A204.1 (cell line): ENCODE data around the gene TMEM266.

Experiments
- FAIRE-seq: peaks from 2 replicates; lab custom pipeline; 2012; peaks lifted over from hg19 to GRCh38; lab: Jason Lieb, UNC

The TMEM266 gene

DNA sequence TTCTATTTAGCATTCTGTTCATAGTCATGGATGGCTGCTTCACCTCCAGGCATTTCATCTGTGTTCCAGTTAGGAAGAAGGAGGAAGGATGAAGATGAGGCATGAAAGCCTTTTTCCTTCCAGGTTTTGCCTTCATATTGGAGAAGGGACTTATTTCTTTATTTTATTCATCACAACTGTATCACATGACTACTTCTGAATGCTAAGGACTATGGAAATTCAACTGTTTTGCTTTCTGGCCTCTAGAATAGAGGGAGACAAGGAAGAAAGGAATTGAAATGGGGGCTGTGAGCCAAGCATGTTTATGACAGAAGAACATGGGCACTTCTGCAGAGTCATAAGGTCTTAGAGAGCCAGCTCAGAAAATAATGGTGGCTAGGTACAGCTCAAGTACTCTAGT lies 10.4 kb downstream of the TMEM266 start:
- FAIRE-seq, result no peak

DNA sequence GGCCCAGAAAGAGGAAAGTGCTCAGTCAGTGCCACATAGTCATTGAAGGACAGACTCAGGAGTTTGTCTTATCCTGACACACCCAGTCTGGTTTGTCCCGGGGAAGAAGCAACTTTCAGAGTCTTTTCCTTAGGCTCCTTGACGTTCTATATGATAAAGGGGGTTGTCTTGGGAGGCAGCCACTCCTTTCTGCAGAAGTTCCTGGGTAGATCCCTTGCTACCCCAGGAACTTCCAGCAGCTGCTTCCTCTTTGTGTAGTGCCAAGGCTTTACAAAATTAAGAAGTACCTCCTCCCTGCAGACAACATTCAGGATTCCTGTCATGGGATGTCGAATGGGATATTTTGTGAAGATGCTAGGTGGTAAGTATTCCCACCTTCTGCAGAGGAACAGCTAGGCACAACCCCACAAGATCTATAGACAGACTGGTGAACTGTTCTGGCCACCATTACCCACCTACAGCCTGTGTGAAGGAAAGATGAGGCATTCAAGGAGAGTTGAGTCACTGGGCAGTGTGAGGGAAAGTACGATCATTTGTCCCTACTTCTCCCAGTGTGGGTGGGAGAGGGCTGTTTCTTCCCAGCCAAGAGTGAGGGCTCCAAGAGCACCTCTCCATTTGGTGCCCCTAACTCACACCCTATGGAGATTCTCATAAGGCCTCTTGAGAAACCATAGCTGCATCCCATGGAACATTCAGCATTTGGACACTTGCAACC lies 11.3 kb downstream of the TMEM266 start:
- FAIRE-seq, result no peak

DNA sequence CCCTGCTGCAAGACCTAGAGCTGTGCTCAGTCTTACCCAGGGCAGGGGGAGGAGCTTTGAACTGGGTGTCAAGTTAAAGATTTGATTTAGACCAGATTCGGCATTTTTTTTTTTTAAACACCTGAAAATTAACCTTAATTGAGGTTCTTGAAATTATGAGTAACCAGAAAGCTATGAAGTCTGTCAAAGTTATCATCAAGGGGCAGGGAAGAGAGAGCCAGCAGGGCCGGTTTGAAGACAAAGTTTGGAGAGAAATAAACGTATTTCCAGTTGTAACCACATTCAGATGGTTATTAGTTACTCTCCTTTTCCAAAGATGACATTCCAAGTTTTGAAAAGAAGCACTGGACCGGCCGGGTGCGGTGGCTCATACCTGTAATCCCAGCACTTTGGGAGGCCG lies 12.0 kb downstream of the TMEM266 start:
- no peak for FAIRE-seq

DNA sequence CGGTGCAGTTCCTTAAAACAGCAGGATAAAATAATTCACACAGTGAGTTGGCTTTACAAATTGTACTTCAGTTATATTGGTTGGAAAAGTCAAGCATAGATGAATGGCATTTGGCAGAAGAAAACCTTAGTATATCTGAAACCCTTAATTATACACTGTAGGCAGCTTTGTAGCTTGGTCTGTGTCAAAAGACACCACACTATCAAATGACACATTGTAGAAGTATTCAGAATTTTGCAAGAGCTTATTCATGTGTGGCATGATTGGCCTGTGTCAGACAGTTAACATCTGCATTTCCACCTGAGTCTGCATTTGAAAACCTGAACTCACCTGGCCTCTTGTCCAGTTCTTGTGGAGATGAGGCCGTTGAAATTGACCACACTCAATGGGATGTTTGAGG lies 13.8 kb downstream of the TMEM266 start:
- FAIRE-seq, result no peak

DNA sequence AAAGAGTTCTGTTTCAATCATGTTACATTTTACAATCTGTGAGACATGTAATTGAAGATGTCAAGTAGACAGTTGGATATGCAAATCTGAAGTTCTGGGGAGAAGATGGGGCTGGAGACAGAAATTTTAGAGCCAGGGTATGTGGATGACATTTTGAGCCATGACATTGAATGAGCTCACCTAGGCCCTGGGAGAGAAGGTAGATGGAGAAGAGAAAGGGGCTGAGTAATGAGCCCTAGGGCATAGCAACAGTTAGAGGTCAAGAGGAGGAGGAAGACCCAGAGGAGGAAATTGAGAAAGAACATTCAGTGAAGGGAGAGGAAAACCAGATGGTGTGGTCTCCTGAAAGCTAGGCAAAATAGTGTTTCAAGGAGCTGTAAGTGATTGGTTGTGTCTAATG lies 15.3 kb downstream of the TMEM266 start:
- FAIRE-seq, result no peak

DNA sequence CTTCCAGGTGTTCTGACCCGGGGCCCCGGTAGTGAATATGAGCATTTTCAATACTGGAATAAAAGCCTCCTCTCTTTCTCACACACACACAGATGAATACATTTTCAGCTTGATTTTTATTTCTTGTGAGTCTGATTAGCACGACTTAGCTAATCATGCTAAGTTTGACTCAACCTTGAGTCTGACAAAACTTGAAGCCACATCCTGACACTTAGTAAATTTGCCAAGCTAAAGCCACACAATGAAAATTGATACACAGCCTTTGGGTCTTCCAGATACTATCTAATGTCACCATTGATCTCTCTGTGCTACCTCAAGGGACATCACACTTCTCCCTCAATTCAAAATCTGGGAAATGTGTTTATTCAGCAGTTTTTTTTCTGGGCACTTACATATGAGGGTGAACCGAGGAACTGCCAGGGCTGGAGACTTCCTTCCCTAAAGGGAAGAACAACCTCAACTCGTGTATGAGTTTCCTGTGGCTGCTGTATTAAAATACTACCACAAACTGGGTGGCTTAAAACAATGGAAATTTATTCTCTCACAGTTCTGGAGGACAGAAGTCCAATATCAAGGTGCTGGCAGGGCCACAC lies 18.6 kb downstream of the TMEM266 start:
- FAIRE-seq, result no peak

DNA sequence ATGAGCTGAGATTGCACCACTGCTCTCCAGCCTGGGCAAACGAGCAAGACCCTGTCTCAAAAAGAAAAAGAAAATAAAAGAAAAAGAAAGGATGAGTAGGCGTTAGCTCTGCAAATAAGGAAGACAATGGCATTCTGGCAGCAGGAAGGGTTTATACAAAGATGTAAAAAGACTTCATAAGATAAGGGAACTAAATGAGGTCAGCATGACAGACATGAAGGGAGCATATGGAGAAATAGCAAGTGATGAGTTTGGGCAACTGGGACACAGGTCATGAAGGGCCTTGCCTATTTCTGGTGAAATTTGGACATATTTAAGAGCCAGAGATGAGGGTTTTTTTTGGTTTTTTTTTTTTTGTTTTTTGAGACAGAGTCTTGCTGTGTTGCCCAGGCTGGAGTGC lies 24.5 kb downstream of the TMEM266 start:
- no peak for FAIRE-seq

DNA sequence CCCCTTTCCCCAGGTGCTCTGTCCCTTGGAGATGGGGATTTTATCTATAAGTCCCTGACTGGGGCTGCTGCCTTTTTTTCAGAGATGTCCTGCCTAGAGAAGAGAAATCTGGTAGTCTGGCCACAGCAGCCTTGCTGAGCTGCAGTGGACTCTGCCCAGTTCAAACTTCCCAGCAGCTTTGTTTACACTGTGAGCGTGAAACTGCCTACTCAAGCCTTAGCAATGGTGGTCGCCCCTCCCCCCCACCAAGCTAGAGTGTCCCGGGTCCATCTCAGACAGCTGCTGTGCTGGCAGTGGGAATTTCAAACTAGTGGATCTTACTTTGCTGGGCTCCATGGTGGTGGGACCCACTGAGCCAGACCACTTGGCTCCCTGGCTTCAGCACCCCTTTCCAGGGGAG lies 38.9 kb downstream of the TMEM266 start:
- no peak for FAIRE-seq

DNA sequence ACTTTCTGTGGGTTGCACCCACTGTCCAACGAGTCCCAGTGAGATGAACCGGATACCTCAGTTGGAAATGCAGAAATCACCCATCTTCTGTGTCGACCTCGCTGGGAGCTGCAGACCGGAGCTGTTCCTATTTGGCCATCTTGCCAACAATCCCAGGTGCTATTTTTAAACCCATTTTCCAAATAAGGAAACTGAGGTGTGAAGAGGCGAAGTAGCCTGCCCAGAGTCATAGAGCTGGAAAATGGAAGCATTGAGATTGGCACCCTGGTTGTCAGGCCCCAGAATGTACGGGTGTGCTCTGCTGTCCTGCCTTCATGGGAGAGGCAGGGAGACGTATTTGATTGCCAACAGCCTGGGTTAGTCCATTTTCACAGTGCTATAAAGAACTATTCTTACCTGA lies 39.6 kb downstream of the TMEM266 start:
- no peak for FAIRE-seq

DNA sequence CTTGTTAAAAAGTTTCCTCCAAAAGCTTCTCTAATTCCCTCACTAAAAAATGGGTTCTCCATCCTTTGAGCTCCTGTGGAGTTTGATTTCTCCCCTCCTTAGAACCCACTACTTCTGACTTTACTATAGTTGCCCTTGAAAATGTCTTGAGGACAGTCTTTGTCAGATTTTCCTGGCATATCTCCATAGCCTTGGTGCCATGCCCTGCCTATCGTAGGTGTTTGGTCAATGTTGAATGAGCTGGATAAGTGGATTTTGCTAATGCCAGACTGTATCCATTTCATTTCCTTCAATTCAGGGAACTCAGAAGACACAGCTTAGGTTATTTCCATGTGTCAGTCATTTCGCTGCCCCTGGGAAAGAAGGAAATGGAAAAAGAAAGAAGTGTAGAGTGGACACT lies 40.6 kb downstream of the TMEM266 start:
- no peak for FAIRE-seq

DNA sequence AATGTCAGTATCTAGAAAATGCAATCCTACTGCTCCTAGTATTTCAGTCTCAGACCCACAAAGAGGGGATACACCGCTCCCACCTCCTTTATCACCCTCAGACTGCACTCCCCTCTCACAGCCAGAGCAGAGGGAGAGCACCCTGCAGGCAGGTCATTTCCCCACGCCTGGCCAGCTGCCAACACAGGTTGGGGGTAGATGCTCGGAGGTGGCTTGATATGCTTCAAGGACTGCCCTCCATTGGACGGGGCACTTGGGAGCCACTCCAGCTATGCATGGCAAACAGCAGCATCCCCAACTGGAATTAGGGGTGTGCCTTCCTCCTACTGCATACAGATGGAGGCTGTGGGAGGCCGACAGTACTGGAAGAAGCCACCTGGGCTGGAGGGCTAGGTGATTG lies 41.9 kb downstream of the TMEM266 start:
- no peak for FAIRE-seq

DNA sequence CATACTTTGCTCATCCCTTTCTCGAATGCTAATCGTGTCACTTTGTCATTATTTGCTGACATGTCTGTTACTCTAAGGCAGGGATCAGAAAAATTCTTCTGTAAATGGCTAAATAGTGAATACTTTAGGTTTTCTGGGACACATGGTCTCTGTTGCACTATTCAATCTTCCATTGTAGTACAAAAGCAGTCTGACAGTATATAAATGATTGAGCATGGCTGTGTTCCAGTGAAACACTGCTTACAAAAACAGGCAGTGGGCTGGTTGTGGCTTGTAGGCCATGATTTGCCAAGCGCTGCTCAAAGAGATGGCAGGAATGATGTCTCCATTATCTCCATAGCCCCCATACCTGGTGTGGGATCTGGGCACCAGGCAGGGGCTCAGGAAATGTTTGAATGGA lies 45.6 kb downstream of the TMEM266 start:
- FAIRE-seq, result no peak

DNA sequence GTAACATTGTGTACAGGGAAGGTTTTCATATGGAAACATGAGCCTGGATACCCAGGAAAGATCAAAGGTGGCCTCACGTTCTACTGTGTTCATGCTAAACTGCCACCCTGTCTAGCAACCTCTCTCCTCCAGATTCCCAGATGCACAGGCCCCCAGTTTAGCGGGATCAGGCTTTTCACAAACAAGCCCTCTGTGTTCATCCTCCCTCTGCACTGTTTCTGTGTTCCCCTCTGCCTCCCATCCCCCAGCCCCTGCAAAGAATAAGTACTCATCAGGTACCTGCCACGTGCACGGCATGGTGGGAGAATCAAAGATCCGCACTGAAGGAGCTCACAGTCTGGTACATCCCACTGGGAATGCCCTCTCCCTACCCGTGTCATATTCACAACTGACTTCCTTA lies 46.1 kb downstream of the TMEM266 start:
- FAIRE-seq, result no peak

DNA sequence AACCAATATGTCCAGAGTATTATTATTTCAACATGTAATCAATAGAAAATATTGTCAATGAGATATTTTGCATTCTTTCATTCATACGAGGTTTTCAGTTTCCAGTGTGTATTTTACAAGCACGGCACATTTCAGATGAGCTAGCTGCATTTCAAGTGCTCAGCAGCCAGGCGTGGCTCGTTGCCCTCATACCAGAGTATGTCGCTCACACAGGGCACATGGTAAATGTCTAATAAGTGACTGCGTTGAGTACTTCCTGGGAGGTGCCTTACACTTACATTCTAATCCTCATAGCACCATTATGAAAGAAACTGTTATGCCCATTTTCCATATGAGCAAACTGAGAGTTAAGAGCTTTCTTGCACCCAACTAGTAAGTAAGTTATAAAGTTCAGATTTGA lies 47.4 kb downstream of the TMEM266 start:
- FAIRE-seq, result no peak

DNA sequence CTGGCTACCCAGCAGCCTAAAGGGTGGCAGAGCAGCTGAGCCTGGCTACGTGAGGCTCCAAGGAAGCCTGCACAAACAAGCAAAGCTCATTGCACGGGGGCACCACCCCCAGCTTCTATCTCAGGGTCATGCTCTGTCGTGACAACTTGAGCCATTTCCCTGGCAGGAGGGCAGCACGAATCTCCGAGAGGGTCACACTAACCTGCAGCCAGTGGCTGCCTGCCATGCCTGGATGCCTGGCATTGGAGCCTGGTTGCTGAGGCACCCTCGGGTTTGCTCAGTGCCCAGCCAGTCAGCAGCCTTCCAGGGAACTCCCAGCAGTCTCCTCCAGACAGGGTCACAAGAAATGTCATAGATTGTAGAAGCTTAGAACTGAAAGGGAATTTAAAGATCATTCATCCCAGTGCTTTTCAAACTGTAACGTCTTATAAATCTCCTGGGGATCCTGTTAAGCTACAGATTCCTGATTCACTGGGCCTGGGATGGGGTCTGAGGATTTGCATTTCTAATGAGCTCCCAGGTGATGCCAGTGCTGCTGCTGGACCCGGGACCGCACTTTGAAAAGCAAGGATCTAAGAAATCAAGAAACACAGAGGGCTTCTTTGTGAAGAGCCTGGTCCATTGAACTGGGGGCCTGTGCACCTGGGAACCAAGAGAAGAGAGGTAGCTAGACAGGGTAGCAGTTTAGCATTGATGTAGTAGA lies 48.4 kb downstream of the TMEM266 start:
- FAIRE-seq, result no peak

DNA sequence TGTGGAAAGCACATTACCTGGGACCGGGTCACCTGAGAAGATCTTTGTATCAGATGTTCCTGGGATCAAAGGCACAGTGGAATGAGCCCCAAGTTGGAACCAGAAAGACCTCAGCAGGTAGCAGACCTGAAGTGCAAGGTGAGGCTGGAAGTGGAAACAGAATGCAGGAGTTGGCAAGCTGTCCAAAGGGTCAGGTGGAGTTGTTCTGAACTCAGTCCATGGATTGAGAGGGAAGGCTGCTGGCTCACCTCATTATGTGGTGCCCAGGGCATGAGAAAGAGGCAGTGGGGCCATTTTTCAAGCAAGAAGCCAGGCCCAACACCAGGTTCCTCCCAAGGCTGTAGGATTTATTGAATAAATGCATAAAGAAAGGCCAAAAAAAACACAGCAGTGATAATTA lies 49.3 kb downstream of the TMEM266 start:
- no peak for FAIRE-seq

DNA sequence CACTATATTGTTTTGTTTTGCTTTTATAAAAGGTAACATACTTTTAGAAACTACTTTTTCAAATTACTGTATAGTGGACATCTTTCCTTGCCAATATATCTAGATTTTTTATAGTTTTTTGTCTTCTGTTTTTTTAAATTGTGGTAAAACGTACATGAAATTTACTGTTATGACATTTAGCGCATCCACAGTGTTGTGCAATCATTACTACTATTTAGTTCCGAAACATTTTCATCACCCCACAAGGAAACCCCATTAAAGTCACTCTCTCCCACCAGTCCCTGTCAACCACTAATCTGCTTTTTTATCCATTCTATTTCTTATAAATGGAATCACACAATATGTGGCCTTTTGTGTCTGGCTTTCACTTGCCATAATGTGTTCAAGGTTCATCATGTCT lies 54.8 kb downstream of the TMEM266 start:
- no peak for FAIRE-seq

DNA sequence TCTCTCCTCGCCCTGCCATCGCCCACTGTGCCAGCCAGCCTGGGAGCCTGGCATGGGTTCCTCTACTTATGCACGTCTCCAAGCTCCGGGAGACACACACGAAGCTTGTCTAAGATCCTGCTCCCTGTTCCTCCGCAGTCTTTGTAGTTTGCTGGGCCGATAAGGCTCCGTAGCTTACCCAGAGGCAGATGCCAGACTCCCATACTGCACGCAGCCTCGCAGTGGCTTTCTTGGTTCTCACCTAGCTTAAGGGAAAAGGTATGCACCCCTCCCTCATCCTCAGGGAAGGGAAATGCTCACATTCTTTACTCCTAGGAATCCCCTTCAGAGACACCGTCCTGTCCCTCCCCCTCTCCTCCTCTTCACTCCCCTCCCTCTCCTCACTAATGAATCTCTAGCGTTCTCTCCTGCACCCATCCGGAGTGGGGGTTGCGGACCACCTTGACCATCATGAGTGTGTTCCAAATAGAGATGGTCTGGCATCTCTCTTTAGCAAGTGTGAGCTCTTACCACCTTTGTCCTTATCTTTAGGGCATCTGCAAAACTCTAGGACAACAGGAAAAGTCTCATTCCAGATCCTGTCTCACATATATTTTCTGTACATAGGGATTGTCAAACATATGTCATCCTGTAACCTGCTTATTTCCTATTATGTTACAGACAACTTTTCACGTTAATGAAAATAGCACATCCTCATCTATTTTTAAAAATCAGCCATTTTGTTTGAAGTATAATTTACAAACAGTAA lies 56.5 kb downstream of the TMEM266 start:
- no peak for FAIRE-seq

DNA sequence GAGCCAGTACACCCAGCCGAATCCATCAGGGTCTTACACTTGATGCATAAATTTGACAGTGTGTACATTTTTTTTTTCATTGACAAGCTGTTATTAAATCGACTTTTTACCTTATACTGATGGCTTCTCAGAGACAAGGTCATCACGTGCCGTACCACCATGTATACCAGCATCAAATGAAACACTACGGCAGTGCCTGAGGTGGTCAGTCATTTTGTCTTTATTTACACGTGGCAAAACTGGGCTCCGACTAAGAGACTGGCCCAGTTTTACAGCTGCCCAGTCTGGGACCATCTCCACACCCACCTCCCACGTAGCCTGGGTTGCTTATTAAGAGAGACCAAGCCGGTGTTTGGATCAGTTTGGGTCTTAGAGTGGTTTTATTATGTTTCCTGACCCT lies 57.4 kb downstream of the TMEM266 start:
- FAIRE-seq, result no peak

DNA sequence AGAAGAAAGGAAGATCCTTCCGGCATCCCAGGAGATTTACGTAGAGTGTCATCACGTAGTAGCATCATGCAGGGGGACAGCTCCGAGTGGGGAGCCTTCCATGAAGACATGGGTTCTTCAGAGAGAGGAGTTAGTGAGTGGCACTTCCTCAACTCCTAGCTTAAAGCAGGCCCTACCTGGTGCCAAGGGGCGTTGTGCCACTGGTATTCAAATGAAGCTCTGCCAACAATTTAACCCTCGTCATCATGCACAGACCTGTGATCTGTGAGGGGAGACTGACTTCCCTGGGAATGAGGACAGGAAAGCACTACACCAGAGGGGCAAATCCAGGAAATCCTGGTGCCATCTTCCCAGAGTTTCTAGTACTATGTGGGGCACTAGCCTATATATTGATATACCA lies 59.0 kb downstream of the TMEM266 start:
- FAIRE-seq, result no peak

DNA sequence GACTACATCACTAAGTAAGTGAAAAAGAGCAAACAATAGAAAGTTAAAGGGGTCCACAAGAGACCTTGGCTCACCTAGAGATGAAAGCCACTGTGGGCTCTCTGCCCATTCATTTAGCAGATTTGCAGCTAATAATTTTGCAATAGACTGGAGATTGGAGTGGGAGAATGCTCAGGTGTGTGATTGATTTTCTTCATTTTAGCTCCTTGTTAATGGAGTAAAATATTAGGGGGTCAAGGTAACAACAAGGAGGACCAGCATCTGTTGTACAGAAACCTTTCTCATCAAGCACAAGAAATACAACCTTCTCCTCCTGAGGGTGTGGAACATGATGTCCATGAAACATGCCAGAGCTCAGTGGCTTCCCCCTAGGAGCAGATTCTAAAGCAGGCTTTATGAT lies 63.2 kb downstream of the TMEM266 start:
- FAIRE-seq, result no peak

DNA sequence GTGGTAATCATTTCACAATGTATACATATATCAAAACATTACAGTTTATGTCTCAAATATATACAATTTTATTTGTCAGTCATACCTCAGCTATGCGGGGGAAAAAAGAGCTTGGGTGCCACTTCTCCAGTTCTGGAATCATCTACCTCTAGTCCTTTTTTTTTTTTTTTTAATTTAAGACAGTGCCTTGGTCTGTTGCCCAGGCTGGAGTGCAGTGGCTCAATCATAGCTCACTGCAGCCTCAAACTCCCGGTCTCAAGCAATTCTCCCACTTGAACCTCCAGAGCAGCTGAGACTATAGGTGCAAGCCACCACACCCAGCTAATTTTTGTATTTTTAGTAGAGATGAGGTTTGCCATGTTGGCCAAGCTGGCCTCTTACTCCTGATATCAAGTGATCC lies 67.4 kb downstream of the TMEM266 start:
- FAIRE-seq, result no peak

DNA sequence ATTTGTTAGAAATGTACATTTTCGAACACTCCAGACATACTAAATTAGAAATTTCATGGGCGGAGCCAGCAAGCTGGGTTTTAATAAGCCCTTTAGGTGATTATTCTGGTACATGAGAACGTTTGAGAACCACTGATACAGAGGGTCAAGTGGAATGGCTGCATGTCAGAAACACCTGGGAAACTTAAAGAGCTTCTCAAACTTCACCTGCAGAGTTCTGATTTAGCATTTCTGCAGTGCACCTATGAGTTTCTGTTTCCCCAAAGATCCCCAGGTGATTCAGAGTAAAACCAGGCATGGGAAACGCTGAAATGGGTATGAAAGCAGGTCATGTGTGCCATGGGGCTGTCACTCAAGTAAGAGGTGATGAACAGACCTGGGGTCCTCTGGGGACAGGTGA lies 68.1 kb downstream of the TMEM266 start:
- FAIRE-seq, result no peak
